Astrocyte (in vitro differentiated cells and primary cell): Measurements from ENCODE around the gene SH3BGRL2.
"Not testable (repeated sequence)": the region's sequence is repeated elsewhere in the genome, so short reads cannot be mapped to it uniquely, and the experiment has no call there.

ENCODE experiments used
- CTCF ChIP-seq: IDR thresholded peaks from 2 replicates; pipeline ENCODE4 v1.5.1; 2011; ENCODE audit warnings: low read depth, mild to moderate bottlenecking, inconsistent platforms, low read length, moderate library complexity; ENCODE audit not compliant: insufficient read depth
- EZH2 ChIP-seq: IDR thresholded peaks from 2 replicates; pipeline ENCODE4 v1.6.1; 2012; ENCODE audit warnings: mild to moderate bottlenecking, low read length, inconsistent platforms; ENCODE audit not compliant: insufficient read depth

GRCh38 chr6:79663655-79664054 is 32.5 kb downstream of the SH3BGRL2 start:
- TF ChIP-seq CTCF, EZH2: not testable (repeated sequence)
